Neural cell (in vitro differentiated cells): ENCODE results near the gene PXK.

Experiments
- EP300 ChIP-seq: fragments of 450-650 bp; conservative IDR thresholded peaks from 2 replicates; pipeline ENCODE4 v1.6.1; 2014; ENCODE audit warnings: antibody characterized with exemption, mild to moderate bottlenecking, moderate library complexity; ENCODE audit not compliant: poor library complexity, severe bottlenecking
- EZH2 ChIP-seq: fragments of 200-600, 300-800 bp; shearing (Covaris generic), sonication (generic); IDR thresholded peaks from 2 replicates; pipeline ENCODE4 v1.6.1; 2014; ENCODE audit warnings: antibody characterized with exemption, low read length, borderline replicate concordance, mild to moderate bottlenecking; ENCODE audit not compliant: insufficient read depth, poor library complexity, severe bottlenecking
- POLR2AphosphoS5 ChIP-seq: IDR thresholded peaks from 2 replicates; pipeline ENCODE4 v1.6.1; 2012
- RAD21 ChIP-seq: fragments of 450-650 bp; conservative IDR thresholded peaks from 2 replicates; pipeline ENCODE4 v1.6.1; 2014; ENCODE audit warnings: antibody characterized with exemption, mild to moderate bottlenecking, moderate library complexity
- REST ChIP-seq: IDR thresholded peaks from 2 replicates; pipeline ENCODE4 v1.6.1; 2012; ENCODE audit warnings: borderline replicate concordance
- TAF1 ChIP-seq: IDR thresholded peaks from 2 replicates; pipeline ENCODE4 v1.6.1; 2012; ENCODE audit warnings: low read depth
- TF ChIP-seq, protein P1 (sequence below): fragments of 450-650 bp; IDR thresholded peaks from 2 replicates; pipeline ENCODE4 v1.5.1; 2014; ENCODE audit warnings: antibody characterized with exemption, mild to moderate bottlenecking, moderate library complexity; ENCODE audit not compliant: poor library complexity, severe bottlenecking

GRCh38 chr3:58299839-58300516, 32.7 kb upstream of the PXK start:
- TF ChIP-seq, protein P1, sequence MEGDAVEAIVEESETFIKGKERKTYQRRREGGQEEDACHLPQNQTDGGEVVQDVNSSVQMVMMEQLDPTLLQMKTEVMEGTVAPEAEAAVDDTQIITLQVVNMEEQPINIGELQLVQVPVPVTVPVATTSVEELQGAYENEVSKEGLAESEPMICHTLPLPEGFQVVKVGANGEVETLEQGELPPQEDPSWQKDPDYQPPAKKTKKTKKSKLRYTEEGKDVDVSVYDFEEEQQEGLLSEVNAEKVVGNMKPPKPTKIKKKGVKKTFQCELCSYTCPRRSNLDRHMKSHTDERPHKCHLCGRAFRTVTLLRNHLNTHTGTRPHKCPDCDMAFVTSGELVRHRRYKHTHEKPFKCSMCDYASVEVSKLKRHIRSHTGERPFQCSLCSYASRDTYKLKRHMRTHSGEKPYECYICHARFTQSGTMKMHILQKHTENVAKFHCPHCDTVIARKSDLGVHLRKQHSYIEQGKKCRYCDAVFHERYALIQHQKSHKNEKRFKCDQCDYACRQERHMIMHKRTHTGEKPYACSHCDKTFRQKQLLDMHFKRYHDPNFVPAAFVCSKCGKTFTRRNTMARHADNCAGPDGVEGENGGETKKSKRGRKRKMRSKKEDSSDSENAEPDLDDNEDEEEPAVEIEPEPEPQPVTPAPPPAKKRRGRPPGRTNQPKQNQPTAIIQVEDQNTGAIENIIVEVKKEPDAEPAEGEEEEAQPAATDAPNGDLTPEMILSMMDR: peak; percentile 91
- TF ChIP-seq RAD21 (peak; percentile 90), EZH2 (no peak), REST (no peak), EP300 (no peak), TAF1 (no peak), POLR2AphosphoS5 (no peak)
